Melanocyte of skin (primary cell): ENCODE data around the gene HMGN4. TPM values are rescaled to one million over a fixed set of nuclear protein-coding genes. Genes with fewer than 3 reads are reported as not detected.

ENCODE experiments used
- small RNA-seq, 2 donors: library from RNA; depleted of rRNA; stranded (forward); fragments of <200 nt; gene quantifications; one replicate each; pipeline ENCODE3, GENCODE V24; 2012
- total RNA-seq, 2 donors: library from RNA; depleted of rRNA; stranded (reverse); fragments of >200 nt; gene quantifications; 2 replicates each; pipeline ENCODE4 v1.2.3, GENCODE V29; 2012

HMGN4 gene
- 10 to 100 TPM; 43.4 to 72.6 TPM for total RNA-seq

GRCh38 chr6:26537846-26538571 lies at the start of gene HMGN4:
Gene HMGN4 (plus strand): TSS chr6:26538366. CDS start chr6:26545207, 6,841 bp downstream.

DNA sequence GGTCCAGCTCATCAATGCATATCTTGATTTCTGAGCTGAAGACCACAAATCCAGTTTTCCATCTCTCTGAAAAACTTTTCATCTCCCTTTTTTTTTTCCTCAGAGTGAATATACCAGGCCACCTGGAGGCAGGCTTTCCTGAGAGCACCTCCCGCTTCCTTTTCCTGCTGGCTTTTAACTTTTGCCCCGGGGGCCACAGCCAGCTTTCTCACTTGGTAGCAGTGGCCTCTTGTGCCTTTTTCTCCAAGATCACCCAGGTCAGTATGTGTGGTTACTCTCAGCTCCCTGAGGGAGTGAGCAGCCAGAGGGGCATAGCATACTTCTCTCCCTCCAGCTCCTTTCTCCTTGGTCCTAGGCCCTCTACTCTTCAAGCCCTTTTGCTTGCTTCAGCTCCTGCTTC lies 38.1 kb upstream of the HMGN4 start, which contains the start of gene BTN1A1:
BTN1A1 (plus strand) TSS at position 202 of the 400 bp plus-strand sequence. CDS start 984 bp downstream, outside the sequence.

Small RNA genes lying within 50 kb of the gene (small RNA-seq; reads per million reads assigned to genes)
- gene RNU6-502P: 0 reads per million in 2 donors

Other genes starting within 250 kb of the HMGN4 start
- gene BTN3A2, start 173.2 kb upstream of the HMGN4 start, total RNA-seq: 10 to 100 TPM; 52.0 to 57.5 TPM
- 10 to 100 TPM; 36.3 to 77.4 TPM for gene BTN2A2, start 155.3 kb upstream of the HMGN4 start, total RNA-seq
- 10 to 100 TPM; 35.3 to 45.4 TPM for gene BTN3A1, start 136.1 kb upstream of the HMGN4 start, total RNA-seq
- gene BTN3A3, start 97.9 kb upstream of the HMGN4 start, total RNA-seq: 10 to 100 TPM; 35.6 to 43.0 TPM
- 10 to 100 TPM; 14.8 to 19.0 TPM for gene BTN2A1, start 80.4 kb upstream of the HMGN4 start, total RNA-seq
- gene BTN1A1, start 38.1 kb upstream of the HMGN4 start, total RNA-seq: not detected
- 10 to 100 TPM; 11.4 to 15.7 TPM for gene ABT1, start 58.6 kb downstream of the HMGN4 start, total RNA-seq
- 10 to 100 TPM; 12.7 to 17.2 TPM for gene ZNF322, start 121.4 kb downstream of the HMGN4 start, total RNA-seq